ENCODE data around the gene TP53I13. TPM values are rescaled to one million over a fixed set of nuclear protein-coding genes. Genes with fewer than 3 reads are reported as not detected.

TP53I13 gene
- total RNA-seq, 1 experiment from 2014 or later, result 71.5 TPM

DNA sequence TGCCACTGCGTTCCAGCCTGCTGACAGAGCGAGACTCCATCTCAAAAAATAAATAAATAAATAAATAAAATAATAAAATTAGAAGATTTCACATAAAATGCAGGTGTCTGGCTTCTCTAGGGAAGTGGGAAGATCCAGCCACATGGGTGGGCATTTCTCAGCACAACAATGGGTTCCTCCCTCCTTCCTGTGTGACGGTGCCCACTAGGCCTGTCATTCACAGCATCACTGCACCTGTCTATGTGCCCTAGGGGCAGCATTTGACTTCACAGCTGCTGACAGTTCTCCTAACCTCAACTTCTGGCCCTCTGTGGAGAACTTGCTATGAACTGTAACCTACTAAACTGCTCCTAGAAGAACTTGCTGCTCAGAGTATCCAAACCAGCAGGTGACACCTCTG is 4.7 kb upstream of the TP53I13 start:
- DNase-seq (ENCODE audit: low read depth, low spot score), result no peak
- in situ Hi-C loops (cut with HindIII; ENCODE audit: low pct_unique_long_range_greater_than_20kb, low sequenced_read_pairs), result no loop called here

DNA sequence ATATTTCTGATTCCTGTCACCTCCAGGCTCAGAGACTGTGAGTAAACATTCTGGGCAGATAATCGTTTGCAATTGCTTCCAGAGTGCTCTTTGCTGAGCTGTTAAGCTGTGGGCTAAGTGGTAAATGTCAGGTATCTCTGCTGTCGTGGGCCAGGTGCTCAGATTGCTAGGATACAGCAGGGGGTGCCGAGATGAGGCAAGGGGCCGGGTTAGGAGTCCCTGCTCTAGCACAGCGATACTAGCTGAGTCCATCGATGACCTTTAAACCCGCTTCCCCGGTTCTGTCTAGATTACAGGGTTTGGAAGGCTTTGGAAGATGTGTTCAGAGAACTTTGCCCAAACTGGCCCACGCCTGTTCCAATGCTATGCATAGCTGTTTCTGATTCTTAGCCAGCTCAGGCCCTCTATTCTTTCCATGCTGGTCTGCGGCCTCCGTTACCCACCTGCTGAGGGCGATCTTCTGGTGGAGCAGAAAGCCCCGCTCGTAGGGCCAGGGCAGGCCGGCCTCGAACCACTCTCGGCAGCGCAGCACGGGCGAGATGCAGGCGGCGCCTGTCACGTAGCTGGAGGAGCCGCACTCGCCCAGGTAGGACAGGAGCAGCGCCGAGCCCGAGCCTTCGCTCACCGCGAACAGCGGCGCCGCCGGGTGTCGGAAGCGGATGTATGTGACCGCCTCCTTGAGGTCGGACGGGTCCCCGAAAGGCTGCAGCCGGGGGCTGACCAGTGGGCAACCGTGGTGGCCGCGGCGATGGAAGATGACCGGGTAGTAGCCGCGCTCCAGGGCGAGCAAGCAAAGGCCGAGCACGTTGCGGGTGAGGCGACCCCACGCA is 2.6 kb upstream of the TP53I13 start:
- DNase-seq (ENCODE audit: low read depth, low spot score), result no peak
- in situ Hi-C loops (cut with HindIII; ENCODE audit: low pct_unique_long_range_greater_than_20kb, low sequenced_read_pairs), result no loop called here

DNA sequence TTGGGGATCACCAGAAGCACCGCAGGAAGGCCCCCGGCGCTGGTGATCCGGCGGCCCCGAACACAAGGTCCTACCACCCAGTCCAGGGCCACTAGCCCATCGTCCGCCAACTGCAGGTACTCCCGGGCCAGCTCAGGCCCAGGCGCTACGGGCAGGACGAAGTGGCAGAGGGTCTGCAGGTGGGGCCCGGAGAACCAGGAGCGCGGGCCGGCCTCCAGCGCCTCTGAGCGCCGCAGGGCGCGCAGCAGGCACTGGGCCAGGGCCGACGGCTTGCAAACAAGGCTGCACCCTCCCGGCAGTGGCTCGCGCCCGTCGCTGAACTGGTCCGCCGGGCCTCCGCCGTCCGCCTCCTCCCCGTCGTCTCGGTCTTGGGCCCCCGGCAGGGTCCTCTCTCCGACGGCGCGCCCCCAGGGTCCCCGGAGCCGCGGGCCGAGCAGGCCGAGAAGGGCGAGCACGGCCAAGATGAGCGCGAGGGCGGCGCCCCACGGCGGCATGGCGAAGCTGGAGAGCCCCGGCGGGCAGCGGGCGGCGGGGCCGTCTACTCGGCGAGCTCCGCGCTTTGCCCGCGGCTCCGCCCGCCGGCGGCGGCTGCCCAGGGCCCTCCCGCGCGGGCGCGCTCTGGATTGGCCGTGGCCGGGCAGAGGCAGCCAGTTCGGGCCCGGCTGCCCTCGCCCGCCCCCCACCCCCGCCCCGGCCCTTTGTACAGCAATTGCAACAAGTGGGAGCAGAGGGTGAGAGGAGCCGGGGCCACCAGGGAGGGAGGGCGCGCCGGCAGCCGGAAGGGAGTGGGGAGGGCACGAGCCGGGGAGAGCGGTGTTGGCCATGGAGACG is 1.8 kb upstream of the TP53I13 start, which contains the start of gene ABHD15:
ABHD15 (minus strand) TSS at position 565 of the 831 bp plus-strand sequence; CDS start at position 494, 71 bp downstream.
- in situ Hi-C loops (cut with HindIII; ENCODE audit: low pct_unique_long_range_greater_than_20kb, low sequenced_read_pairs), result no loop called here
- DNase-seq (ENCODE audit: low read depth, low spot score), result no peak

DNA sequence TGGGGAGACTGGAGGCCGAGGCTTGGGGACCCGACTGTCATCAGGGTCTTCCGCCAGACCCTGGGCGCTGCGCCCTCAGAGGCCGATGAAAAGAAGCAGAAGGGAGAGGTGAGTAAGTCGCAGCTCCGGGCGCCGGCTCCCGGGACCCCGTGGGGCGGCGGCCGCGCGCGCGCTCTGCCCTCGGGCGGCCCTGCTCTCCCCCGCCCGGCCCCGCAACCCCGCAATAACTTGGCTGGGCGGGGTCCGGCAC is 1.3 kb upstream of the TP53I13 start:
- no peak for DNase-seq (ENCODE audit: low read depth, low spot score)
- in situ Hi-C loops (cut with HindIII; ENCODE audit: low pct_unique_long_range_greater_than_20kb, low sequenced_read_pairs), result no loop called here

DNA sequence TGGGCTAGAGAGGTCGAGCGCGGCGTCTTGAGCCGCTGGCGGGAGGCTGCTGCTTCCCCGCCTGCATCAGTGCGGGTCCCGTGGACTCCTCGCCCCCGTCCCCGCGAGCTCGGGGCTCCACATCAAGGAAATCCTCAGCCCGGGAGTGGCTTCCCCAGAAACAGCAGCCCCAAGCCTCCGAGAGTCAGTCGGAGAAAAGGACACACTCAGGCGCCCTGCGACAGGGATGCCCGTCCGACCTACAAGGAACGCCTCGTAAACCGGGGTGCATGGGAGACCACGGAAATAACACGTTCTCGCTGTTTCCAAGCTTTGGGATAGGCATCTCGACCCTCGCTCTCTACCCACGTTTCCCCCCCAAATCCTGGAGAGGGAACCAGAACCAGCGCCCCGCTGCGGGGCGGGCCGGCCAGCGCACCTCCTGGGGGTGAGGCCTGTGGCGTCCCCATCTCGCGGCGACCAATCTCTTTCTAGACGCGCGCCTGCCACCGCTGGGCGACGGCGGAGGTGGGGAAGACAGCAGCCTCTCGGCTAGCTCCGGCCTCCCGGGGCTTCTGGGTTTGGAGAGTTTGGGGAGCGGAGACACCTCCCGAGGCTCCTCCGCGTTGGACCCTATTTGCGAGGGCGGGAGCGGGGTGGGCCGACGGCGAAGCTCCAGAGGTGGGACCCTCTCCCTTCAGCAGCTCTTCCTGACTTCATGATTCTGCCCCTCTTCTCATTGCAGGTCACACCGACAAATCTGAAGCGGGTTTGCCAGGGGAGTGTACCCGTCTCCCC is 759 bp upstream of the TP53I13 start:
- in situ Hi-C loops (cut with HindIII; ENCODE audit: low pct_unique_long_range_greater_than_20kb, low sequenced_read_pairs), result no loop called here
- peak; percentile 19 for DNase-seq (ENCODE audit: low read depth, low spot score)

DNA sequence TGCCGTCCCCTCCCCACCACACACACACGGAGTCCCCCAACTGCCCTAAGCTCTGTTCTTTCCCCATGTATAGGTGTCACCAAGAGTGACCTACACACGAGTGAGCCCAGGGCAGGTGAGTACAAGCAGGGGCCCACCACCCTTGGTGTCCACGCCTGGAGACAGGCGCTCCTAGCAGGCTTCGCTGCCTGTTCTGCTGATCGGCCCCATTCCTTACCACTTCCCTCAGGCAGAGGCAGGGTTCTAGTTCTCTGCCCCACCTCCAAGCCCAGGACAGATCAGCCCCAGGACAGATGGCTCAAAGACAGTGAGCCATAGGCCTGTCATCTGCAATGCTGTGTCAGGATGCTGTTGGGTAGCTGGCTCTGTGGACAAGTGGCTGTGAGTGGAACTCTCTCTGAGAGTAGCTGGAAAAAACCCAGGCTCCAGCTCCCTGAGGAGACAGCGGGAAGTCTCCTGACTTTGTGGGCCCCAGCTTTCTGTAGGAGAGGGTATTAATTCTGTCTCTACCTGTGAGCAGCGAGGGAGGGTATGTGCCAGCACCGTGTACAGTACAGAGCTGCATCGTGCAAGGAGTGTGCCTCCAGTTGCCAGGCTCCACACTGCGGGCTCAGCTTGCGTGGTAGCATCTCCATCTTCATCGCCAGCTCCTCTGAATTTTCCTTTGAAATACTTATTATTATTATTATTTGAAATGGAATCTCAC is 897 bp downstream of the TP53I13 start:
- DNase-seq (ENCODE audit: low read depth, low spot score), result no peak

DNA sequence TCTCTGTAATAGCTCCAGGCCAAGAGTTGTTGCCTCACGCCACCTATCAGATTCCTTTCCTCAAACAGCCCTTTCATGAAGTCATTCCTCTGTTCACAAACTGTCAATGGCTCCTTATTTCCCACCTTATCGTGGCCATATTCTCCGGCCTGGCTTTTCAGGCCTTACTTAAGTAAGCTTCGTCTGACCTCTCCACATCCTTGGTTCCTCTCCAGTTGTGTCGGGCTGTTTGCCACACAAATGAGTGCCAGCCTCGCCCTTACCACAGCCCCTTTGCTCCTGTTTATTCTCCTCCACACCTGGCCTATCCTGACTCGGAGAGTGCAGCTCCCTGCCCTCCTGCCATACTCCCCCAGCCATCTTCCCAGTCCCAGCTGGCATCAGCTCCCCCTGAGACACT is 2.0 kb downstream of the TP53I13 start:
- in situ Hi-C loops (cut with HindIII; ENCODE audit: low pct_unique_long_range_greater_than_20kb, low sequenced_read_pairs), result no loop called here
- peak; percentile 68 for DNase-seq (ENCODE audit: low read depth, low spot score)

More for the DNA sequence above, 897 bp downstream of the TP53I13 start:
- in situ Hi-C loops (cut with HindIII; ENCODE audit: low pct_unique_long_range_greater_than_20kb, low sequenced_read_pairs), result no loop called here

DNA sequence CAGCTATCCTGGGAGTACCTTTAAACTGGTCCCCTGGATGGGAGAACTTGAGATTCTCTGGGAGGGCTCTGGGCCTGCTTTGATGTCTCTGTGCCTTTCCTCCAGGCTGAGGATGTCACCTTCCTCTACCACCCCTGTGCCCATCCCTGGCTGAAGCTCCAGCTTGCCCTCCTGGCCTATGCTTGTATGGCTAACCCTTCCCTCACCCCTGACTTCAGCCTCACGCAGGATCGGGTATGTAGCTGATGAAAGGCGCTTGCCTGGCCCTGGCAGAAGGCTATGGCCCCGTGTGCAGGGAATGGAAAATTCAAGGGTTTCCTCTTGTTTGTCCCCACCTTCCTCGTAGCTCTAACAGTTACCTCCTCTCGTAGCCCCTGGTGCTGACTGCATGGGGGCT is 3.0 kb downstream of the TP53I13 start:
- in situ Hi-C loops (cut with HindIII; ENCODE audit: low pct_unique_long_range_greater_than_20kb, low sequenced_read_pairs), result no loop called here
- DNase-seq (ENCODE audit: low read depth, low spot score), result no peak

DNA sequence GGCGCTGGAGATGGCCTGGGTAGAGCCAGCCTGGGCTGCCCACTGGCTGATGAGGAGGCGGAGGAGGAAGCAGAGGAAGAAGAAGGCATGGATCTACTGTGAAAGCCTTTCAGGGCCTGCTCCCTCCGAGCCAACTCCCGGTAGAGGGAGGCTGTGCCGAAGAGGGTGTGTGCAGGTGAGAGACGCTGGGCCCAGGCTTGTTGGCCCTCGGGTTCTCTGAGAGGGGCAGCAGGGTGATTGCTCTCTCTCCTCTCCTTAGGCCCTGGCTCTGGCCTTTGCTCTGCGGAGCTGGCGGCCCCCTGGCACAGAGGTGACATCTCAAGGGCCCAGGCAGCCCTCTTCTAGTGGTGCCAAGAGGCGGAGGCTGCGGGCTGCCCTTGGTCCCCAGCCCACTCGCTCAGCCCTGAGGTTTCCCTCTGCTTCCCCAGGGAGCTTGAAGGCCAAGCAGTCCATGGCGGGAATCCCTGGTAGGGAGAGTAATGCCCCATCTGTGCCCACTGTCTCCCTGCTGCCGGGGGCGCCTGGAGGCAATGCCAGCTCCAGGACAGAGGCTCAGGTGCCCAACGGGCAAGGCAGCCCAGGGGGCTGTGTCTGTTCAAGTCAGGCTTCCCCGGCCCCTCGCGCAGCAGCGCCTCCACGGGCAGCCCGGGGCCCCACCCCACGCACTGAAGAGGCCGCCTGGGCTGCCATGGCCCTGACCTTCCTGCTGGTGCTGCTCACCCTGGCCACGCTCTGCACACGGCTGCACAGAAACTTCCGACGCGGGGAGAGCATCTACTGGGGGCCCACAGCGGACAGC is 3.6 kb downstream of the TP53I13 start:
- no peak for DNase-seq (ENCODE audit: low read depth, low spot score)
- in situ Hi-C loops (cut with HindIII; ENCODE audit: low pct_unique_long_range_greater_than_20kb, low sequenced_read_pairs), result no loop called here

DNA sequence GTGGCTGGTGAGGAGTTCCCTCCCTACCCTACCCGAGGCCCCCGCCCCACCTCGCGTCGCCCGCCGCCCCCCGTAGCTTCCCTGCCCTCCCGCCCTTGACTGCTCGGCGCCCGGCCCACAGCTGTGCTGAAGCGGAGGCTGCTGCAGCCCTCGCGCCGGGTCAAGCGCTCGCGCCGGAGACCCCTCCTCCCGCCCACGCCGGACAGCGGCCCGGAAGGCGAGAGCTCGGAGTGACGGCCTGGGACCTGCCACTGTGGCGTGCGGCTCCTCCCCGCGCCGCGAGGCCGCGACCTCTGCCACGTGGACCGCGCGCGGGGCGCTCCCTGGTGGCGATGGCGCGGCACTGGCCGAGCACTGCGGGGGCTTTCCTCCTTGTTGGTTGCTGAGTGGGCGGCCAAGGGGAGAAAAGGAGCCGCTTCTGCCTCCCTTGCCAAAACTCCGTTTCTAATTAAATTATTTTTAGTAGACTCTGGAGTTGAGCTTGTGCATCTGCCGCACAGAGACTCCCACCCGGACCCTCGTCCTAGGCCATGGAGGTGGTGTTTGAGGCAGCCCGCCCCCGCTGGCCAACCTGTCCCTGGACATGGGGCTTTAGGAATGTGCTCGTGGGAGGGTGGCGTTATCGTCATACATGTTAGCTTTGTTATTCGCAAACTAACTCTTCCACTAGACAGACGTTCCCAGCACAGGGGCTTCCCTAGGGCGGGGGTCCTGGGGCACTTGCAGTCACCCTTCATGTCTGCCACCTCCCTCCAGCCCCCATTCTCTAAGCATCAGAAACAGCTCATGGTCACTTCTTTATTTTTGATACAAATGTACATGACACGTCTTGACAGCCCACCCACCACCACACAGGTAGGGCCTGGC is 4.4 kb downstream of the TP53I13 start:
- in situ Hi-C loops (cut with HindIII; ENCODE audit: low pct_unique_long_range_greater_than_20kb, low sequenced_read_pairs), result no loop called here

DNA sequence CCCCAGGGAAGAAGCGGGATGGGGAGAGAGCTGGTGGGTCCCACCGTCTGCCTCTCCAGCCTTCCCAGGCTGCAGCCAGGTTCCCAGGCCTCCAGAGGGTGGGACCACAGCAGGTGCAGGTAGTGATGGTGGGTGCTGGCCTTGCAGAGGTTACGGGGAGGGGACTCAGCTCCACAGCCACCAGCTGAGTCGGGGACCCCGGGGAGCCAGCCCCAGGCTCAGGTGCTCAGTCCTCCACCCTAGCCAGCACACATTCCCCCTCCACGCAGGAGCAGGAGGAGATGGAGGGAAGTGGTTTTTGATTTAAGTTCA is 5.0 kb downstream of the TP53I13 start:
- in situ Hi-C loops (cut with HindIII; ENCODE audit: low pct_unique_long_range_greater_than_20kb, low sequenced_read_pairs), result no loop called here
- DNase-seq (ENCODE audit: low read depth, low spot score), result no peak

More for the DNA sequence above, 4.4 kb downstream of the TP53I13 start:
- DNase-seq (ENCODE audit: low read depth, low spot score), result peak; percentile 30

DNA sequence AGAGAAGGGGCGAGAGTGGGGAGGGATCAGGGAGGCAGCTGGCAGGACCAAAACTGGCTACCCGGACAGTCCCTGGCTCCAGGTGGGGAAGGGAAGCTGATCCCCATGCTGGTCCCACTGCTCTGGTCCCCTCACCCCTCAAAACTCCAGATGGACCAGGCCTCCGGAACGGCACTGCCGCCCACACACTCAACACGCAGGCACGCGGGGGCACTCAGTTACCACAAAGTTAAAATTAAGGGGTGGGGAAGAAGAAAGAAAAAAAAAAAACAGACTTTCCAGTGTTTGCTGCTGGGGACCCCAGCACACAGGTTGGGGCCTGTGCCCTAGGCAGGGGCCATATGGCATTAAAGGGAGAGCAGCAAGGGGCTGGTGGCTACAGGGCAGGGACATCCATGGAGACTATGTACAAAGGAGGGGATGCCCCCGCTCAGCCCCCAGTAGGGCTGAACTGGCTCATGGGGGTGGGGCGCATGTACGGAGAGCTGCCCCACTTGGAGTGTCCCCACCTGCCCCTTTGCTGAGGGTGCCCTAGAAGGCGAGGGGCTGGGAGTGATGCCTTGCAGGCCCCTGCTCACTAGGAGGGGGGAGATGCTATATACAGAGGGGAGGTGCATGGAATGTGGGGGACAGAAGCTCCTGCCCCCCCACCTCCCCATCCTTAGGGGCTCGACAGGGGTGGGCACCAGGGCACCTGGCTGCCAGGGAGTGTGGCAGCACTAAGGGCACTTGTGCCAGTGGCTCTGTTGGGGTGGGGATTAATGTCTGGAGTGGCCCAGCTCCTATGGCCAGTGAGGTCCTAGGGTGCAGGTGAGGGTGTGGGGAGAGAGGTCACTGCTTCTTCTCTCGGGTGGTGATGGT is 5.6 kb downstream of the TP53I13 start:
- DNase-seq (ENCODE audit: low read depth, low spot score), result no peak
- in situ Hi-C loops (cut with HindIII; ENCODE audit: low pct_unique_long_range_greater_than_20kb, low sequenced_read_pairs), result no loop called here

DNA sequence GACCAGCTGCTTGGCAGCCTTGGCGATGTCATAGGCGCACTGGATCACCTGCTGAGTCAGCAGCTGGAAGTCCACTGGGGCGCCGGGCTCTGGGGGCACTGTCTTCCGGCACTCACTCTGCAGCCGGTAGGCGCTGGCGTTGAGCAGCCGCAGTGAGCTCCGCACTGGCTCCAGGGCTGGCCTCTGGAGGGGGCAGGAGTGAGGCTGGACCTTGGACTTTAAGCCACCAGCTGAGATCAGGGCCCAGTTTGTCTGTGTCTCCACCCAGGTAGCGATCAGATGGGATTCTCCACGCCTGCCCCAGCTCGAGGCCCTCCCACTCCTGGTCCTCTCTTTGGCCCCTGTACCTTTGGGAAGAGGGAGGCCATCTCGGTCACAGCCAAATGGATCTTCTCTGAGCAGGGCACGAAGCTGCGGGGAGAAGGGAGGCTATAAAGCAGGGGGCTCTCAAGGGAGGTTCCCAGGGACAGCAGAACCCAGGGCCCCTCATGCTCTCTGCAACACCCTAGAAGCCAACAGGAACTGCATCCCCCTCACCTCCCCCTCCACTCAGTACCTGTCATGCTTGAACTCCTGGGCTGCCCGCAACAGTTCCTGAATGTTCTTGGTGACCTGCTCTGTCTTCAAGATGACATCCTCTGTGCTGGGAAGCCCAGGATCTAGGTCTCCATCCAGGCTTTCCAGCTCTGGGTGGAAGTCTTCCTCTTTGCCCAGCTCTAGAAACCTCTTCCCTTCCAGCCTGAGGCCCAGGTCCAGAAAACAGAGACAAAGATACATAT is 6.4 kb downstream of the TP53I13 start:
- DNase-seq (ENCODE audit: low read depth, low spot score), result no peak
- in situ Hi-C loops (cut with HindIII; ENCODE audit: low pct_unique_long_range_greater_than_20kb, low sequenced_read_pairs), result no loop called here

DNA sequence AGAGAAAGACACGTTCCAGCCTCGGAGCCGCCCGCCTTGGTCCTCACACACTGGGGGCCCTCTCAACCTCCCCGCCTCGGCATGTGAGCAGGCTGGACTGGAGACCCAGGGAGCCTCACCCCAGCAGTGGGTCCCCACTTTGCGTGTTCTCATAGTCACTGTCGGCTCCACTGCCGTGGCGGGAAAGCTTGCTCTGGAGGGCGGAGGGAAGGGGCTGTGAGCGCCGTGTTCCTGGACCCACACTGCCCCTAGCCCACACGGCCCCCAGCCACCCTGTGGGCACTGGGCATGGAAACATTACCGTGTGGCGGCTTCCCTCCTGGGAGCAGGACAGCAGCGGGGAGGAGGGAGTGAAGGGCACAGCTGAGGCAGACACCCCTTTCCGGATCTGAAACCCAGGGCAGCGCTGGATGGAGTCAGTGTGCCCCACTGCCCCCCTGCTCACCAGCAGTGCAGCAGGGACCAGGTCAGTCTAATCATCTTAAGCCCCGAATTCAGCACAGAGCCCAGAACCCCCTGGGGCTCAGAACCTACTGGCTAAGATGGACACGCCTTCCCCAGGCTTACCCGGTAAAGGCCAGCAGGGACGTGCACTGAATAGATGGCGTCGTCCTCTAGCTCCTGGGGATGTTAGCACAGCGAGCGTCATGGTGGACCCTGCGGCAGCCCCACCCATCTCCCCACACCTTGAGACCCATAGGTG is 7.2 kb downstream of the TP53I13 start:
- no peak for DNase-seq (ENCODE audit: low read depth, low spot score)
- in situ Hi-C loops (cut with HindIII; ENCODE audit: low pct_unique_long_range_greater_than_20kb, low sequenced_read_pairs), result no loop called here

All from SK-MEL-5 (cell line).